GM18508 (cell line): ENCODE data around the gene BAMBI.

Experiments used
- ATAC-seq: cut with Tn5 transposase; IDR thresholded peaks from one replicate; pipeline ENCODE4 v1.9.1; 2021; ENCODE audit warnings: moderate number of reproducible peaks; ENCODE audit not compliant: insufficient read depth, unreplicated experiment

The BAMBI gene

DNA sequence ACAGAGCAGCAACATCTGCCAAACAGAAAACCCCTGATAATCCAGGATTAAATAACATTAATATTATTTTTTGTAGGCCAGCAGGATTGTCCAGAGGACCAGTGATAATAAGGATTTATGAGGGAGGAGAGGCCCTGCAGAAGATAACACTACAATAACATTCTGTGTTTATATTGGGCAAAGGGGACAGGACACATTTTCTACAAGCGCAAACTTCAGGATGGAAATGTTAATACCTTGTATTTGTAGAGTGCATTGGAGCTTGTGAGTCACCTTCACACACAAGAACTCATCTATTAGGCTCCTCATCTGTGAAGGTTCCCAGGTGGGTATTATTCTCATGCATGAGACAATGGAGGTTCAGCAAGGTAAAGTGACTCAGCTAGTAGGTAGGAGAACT lies 51.0 kb downstream of the BAMBI start:
- no peak for ATAC-seq

DNA sequence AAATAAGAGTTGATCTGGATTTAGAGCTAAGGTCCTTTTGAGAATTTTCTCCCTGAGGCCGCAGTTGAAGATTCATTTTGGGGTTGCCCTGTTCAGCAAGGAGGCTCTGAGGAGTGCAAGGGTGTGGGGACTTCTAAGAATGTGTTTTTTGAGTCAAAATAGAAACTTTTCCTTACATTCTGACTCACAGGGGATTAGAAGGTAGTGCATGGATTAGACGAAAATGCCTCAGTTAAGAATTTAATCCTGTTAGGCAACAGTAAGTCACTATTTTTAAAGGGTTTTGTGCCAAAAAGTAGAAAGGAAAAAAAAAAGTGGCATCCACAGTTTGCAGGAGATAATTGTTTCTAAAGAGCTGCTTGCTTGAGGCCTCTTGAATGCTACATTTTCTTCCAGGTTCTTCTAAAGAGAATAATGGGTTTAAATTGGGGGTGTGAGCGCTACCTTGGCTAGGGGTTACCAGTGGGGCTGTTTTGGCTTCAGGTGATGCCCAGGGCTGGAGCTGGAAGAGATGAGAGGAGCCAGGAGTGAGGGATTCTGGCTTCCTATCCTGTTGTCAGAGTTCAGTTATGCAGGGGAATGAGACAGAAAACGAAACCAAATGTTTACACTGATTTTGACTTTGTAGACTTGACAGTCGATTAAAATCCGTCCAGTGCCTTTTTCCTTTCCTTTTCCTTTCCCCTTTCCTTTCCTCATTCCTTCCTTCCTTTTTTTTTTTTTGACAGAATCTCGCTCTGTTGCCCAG lies 52.9 kb downstream of the BAMBI start:
- ATAC-seq = no peak

DNA sequence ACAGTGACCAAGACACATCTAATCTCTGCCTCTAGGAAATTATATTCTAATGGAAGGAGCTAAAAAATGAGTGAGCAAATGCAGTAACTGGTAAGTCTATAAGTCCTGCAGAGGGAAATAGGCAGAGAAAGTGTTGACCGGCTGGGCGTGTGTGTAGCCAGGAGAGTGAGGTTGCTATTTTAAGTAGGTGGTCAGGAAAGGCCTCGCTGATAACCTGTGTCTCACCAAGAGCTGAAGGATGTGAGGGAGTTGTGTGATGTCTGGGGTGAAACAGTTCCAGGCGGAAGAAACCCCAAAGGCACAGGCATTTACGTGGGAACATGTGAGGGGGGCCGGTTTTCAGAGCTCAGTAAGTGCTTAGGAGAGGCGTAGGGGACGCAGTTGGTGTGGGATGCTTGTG lies 54.8 kb downstream of the BAMBI start:
- ATAC-seq = no peak
